K562 (cell line): ENCODE results near the gene MKLN1. TPM values are rescaled to one million over a fixed set of nuclear protein-coding genes. Genes with fewer than 3 reads are reported as not detected.

ENCODE experiments used
- ATAC-seq: fragments of 200-7000 bp; cut with Tn5 transposase; 3 replicates; pipeline ENCODE4 v1.9.1; 2020; ENCODE audit warnings: moderate library complexity
- BruUV-seq: library from RNA; stranded (reverse); fragments of 400-500 nt; replicated peaks from 2 replicates; lab custom pipeline; 2021; lab: Mats Ljungman, UMichigan
- CTCF ChIA-PET: fragments of 300-600 bp; formaldehyde crosslinking; extraction: SDS; loops from one replicate; lab custom pipeline; 2021; ENCODE audit warnings: low intra/inter-chr PET ratio; lab: Yijun Ruan, JAX
- POLR2A ChIA-PET: fragments of 300-600, 350-650 bp; sonication (Branson Sonifier 250); formaldehyde crosslinking; extraction: SDS; loops from one replicate; lab custom pipeline; 2021; ENCODE audit warnings: antibody characterized with exemption, inconsistent platforms; lab: Yijun Ruan, JAX
- DNase-seq, 4 experiments: peaks; one replicate each; pipeline versions ENCODE4 v3.0.0 to v3.0.0-alpha.2; 2011 to 2018; ENCODE audit warnings: low spot score in 3 of 4, mixed read lengths in 3 of 4; ENCODE audit errors: extremely low read depth in 1 of 4
- FAIRE-seq: peaks from 2 replicates; lab custom pipeline; 2011; peaks lifted over from hg19 to GRCh38; lab: Jason Lieb, UNC
- H2AFZ ChIP-seq: 2 replicates; pipeline ENCODE4 v1.6.0; 2011; ENCODE audit warnings: low read depth, low read length, control low read depth, inconsistent platforms
- H3K27ac ChIP-seq: fragments of 200-600 bp; 3 replicates; pipeline ENCODE4 v1.8.0; 2011; ENCODE audit warnings: low read depth, mild to moderate bottlenecking, control low read depth, inconsistent platforms, low read length, moderate library complexity, mixed read lengths; ENCODE audit errors: extremely low read depth
- H3K27me3 ChIP-seq, 2 experiments: fragments of 300-600 bp in 1 of 2; 2 replicates in 1 of 2; 3 replicates in 1 of 2; pipeline versions ENCODE4 v1.6.0 to v1.8.0; 2011; ENCODE audit warnings: inconsistent platforms in 2 of 2, low read length in 2 of 2, mild to moderate bottlenecking in 1 of 2, mixed read lengths in 1 of 2, moderate library complexity in 1 of 2; ENCODE audit not compliant: control insufficient read depth in 2 of 2, insufficient read depth in 2 of 2
- H3K36me3 ChIP-seq: fragments of 300-600 bp; 3 replicates; pipeline ENCODE4 v1.8.0; 2011; ENCODE audit warnings: mild to moderate bottlenecking, low read length, inconsistent platforms; ENCODE audit not compliant: control insufficient read depth, insufficient read depth
- H3K4me1 ChIP-seq, 2 experiments: fragments of 200-600 bp in 1 of 2; replicated peaks in 1 of 2; 2 replicates in 1 of 2; 3 replicates in 1 of 2; pipeline versions ENCODE4 v1.5.1 to v1.8.0; 2011; ENCODE audit warnings: inconsistent platforms in 2 of 2, low read length in 2 of 2, mild to moderate bottlenecking in 1 of 2, mixed read lengths in 1 of 2, moderate library complexity in 1 of 2; ENCODE audit not compliant: control insufficient read depth in 2 of 2, insufficient read depth in 2 of 2
- H3K4me2 ChIP-seq: 2 replicates; pipeline ENCODE4 v1.6.1; 2011; ENCODE audit warnings: low read length, control low read depth, inconsistent platforms, mixed read lengths; ENCODE audit not compliant: insufficient read depth
- H3K4me3 ChIP-seq: fragments of 200-600 bp; sonication (generic), shearing (Covaris generic); 2 replicates; pipeline ENCODE4 v1.5.1; 2016; ENCODE audit warnings: control low read depth, inconsistent platforms
- H3K79me2 ChIP-seq: fragments of 200-600 bp; 3 replicates; pipeline ENCODE4 v1.8.0; 2011; ENCODE audit warnings: low read length, inconsistent platforms; ENCODE audit not compliant: control insufficient read depth, insufficient read depth
- H3K9ac ChIP-seq, 2 experiments: 2 replicates each; pipeline versions ENCODE4 v1.6.0 to v1.6.1; 2011; ENCODE audit warnings: low read depth in 2 of 2, low read length in 2 of 2, control low read depth in 1 of 2, inconsistent platforms in 1 of 2, mild to moderate bottlenecking in 1 of 2, mixed read lengths in 1 of 2; ENCODE audit not compliant: insufficient read depth in 1 of 2
- H3K9me1 ChIP-seq: one replicate; pipeline ENCODE4 v1.6.0; 2011; ENCODE audit warnings: inconsistent platforms, mild to moderate bottlenecking, low read length, moderate library complexity; ENCODE audit not compliant: control insufficient read depth, insufficient read depth
- H3K9me3 ChIP-seq: replicated peaks from 2 replicates; pipeline ENCODE4 v1.5.1; 2011; ENCODE audit warnings: low read depth, low read length, inconsistent platforms; ENCODE audit not compliant: control insufficient read depth, insufficient read depth
- H4K20me1 ChIP-seq: replicated peaks from 2 replicates; pipeline ENCODE4 v1.6.1; 2011; ENCODE audit warnings: low read length, inconsistent platforms, mixed read lengths; ENCODE audit not compliant: control insufficient read depth, insufficient read depth
- ARID1B ChIP-seq: fragments of 450-650 bp; IDR thresholded peaks from 2 replicates; pipeline ENCODE4 v1.6.1; 2016; ENCODE audit warnings: antibody characterized with exemption, mild to moderate bottlenecking, inconsistent platforms
- CBFA2T3 ChIP-seq: fragments of 450-650 bp; IDR thresholded peaks from 2 replicates; pipeline ENCODE4 v1.6.1; 2017
- ERF ChIP-seq: fragments of 450-650 bp; formaldehyde crosslinking; IDR thresholded peaks from 2 replicates; pipeline ENCODE4 v1.4.0; 2020; ENCODE audit warnings: mild to moderate bottlenecking, mixed read lengths
- GABPB2 ChIP-seq: fragments of 250-450 bp; sonication (Bioruptor Pico); conservative IDR thresholded peaks from 2 replicates; pipeline ENCODE4 v1.5.1; 2021; ENCODE audit warnings: mild to moderate bottlenecking
- PPARD ChIP-seq: fragments of 250-450 bp; sonication (Bioruptor Pico); IDR thresholded peaks from 2 replicates; pipeline ENCODE4 v1.8.0; 2022; ENCODE audit warnings: inconsistent platforms, mild to moderate bottlenecking, moderate library complexity
- SMARCB1 ChIP-seq: IDR thresholded peaks from 2 replicates; pipeline ENCODE4 v1.6.1; 2011; ENCODE audit warnings: improper control_type of control experiment, low read depth; ENCODE audit not compliant: insufficient read length
- WGBS: fragments of 100-300 bp; shearing (Covaris generic); methylation state at CpG from one replicate; pipeline ENCODE4 v1.1.6; 2016; ENCODE audit warnings: low coverage, mixed read lengths; ENCODE audit not compliant: insufficient coverage; ENCODE audit errors: missing lambda C conversion rate; 5-methylcytosine and 5-hydroxymethylcytosine counted together
- in situ Hi-C: fragments of 300-500 bp; cut with MboI; formaldehyde crosslinking; loops from 4 replicates; pipeline ENCODE4 v1.15.0; 2018; ENCODE audit warnings: inconsistent platforms, mixed read lengths
- intact Hi-C: fragments of 100-400 bp; cut with micrococcal nuclease; formaldehyde crosslinking; loops from 2 replicates; pipeline ENCODE4 v1.14.2; 2022
- polyA plus RNA-seq, 8 experiments: library from polyadenylated mRNA; depleted of rRNA in 4 of 8; stranded (reverse) in 5 of 8; unstranded in 3 of 8; fragments of >200 nt; fragmentation: Nextera tagmentation in 2 of 8; fragmentation: Illumina TruSeq in 1 of 8; extraction: Ambion mirVana in 2 of 8; extraction: Trizol in 1 of 8; gene quantifications; 2 replicates each; pipeline versions ENCODE4 v1.2.1 to v1.2.3, GENCODE V29; 2011 to 2014; ENCODE audit warnings: inconsistent platforms in 1 of 8, missing spikeins in 1 of 8
- total RNA-seq, 7 experiments: library from RNA; depleted of rRNA in 6 of 7; stranded (reverse); fragments of >200 nt in 6 of 7; fragmentation: Illumina TruSeq in 2 of 7; extraction: Trizol in 2 of 7; gene quantifications; 2 replicates each; pipeline versions ENCODE4 v1.2.1 to v1.2.3, GENCODE V29; 2011 to 2021; ENCODE audit warnings: low replicate concordance in 1 of 7
- TF ChIP-seq, protein P1 (sequence below): fragments of 250-450 bp; sonication (Bioruptor Pico); IDR thresholded peaks from 2 replicates; pipeline ENCODE4 v1.5.0; 2021; ENCODE audit warnings: mild to moderate bottlenecking, moderate library complexity
- TF ChIP-seq, protein P2 (sequence below): fragments of 200-800 bp; sonication (Bioruptor generic); IDR thresholded peaks from 2 replicates; pipeline ENCODE4 v1.6.1; 2017; ENCODE audit warnings: missing genetic modification characterization, missing compliant biosample characterization
- TF ChIP-seq, protein P3 (sequence below): fragments of 450-650 bp; formaldehyde crosslinking; IDR thresholded peaks from 2 replicates; pipeline ENCODE4 v1.4.0; 2022; ENCODE audit warnings: mild to moderate bottlenecking, moderate library complexity
- TF ChIP-seq, protein P4 (sequence below): sonication (generic); formaldehyde crosslinking; IDR thresholded peaks from 2 replicates; pipeline ENCODE4 v1.8.0; 2022; ENCODE audit warnings: missing genetic modification reagents, mild to moderate bottlenecking, moderate library complexity, borderline replicate concordance
- TF ChIP-seq, protein P5 (sequence below): IDR thresholded peaks from 2 replicates; pipeline ENCODE4 v1.6.1; 2011; ENCODE audit warnings: borderline replicate concordance, low read depth, mild to moderate bottlenecking, moderate library complexity, low read length; ENCODE audit not compliant: insufficient read depth, poor library complexity, severe bottlenecking

The MKLN1 gene
- total and polyA plus RNA-seq, 9 of the 15 experiments (the other 6 are each of a cell fraction or from before 2014, with no cell fraction given) = 18.6 to 80.4 (median 56.0) TPM

DNA sequence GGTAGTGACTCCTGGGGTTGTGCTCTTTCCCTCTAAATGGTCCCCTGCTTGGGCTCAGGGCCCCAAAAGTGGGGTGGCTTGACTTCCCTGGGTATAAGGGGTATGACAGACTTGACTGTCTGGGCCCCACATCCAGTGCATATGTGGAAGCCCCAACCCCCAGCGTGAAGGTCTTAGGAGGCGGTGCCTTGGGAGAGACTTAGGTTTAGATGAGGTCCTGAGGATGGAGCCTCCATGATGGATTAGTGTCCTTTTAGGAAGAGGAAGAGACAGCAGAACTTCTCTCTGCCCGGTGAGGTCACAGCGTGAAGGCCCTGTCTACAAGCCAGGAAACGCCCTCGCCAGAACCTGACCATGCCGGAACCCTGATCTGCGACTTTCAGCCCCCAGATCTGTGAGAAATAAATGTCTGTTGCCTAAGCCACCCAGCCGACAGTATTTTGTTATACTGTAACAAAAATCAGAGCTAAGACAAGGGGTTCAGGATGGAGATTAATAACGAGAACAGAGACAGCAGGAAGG is 205.0 kb downstream of the MKLN1 start (continued):
- no peak for TF ChIP-seq GABPB2

DNA sequence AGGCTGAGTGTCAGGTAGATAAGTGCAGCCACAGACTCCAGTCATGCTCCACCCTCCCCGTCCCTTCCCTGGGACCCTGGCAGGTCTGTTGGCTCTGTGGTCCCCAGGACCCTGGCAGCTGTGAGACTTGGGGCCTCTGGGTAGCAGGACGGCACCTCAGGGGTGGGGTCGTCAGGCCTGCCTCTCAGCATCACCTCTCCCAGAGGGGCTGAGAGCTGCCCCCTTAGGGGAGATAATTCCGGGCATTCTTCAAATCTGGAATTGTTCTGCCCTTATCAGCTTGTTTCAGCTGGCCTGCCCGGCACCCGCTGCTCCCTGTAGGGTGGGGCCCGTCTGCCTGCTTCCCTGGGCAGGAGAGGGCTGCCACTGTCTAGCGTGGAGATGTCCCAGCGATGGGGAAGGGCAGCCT is 205.5 kb downstream of the MKLN1 start:
- 0% methylated on average over 9 of the region's 9 CpGs for WGBS
- ChIA-PET CTCF (no interaction called here), POLR2A (interaction anchor here (1.6 kb wide), 1 partner anchor 11 kb away, joined by 4 read pairs; no protein-coding TSS in a partner anchor)
- no peak overlapping the region for H3K27ac ChIP-seq
- no TSS peak for BruUV-seq
- no peak overlapping the region for H2AFZ ChIP-seq
- intact Hi-C loops (no loop called here), in situ Hi-C loops (no loop called here)
- H3K9ac ChIP-seq = no peak overlapping the region
- ATAC-seq (peak; percentile 30; the same call in 1 of the 3 replicates), DNase-seq (no peak), FAIRE-seq (no peak)
- peaks cover 6% of the 10 kb centered on the region for H4K20me1 ChIP-seq
- no peak overlapping the region for H3K4me3 ChIP-seq
- H3K27me3 ChIP-seq = peaks cover 40 to 79% of the 10 kb centered on the region in 2 experiments
- H3K4me1 ChIP-seq = peaks cover 0 to 5% of the 10 kb centered on the region in 2 experiments; a peak in 1 of 5 replicates
- H3K9me1 ChIP-seq = no peaks in the 10 kb centered on the region
- H3K9me3 ChIP-seq = no peaks in the 10 kb centered on the region
- no peaks in the 10 kb centered on the region for H3K79me2 ChIP-seq
- no peaks in the 10 kb centered on the region for H3K36me3 ChIP-seq
- H3K4me2 ChIP-seq = no peak overlapping the region
- TF ChIP-seq ARID1B = no peak
- TF ChIP-seq, protein P1, sequence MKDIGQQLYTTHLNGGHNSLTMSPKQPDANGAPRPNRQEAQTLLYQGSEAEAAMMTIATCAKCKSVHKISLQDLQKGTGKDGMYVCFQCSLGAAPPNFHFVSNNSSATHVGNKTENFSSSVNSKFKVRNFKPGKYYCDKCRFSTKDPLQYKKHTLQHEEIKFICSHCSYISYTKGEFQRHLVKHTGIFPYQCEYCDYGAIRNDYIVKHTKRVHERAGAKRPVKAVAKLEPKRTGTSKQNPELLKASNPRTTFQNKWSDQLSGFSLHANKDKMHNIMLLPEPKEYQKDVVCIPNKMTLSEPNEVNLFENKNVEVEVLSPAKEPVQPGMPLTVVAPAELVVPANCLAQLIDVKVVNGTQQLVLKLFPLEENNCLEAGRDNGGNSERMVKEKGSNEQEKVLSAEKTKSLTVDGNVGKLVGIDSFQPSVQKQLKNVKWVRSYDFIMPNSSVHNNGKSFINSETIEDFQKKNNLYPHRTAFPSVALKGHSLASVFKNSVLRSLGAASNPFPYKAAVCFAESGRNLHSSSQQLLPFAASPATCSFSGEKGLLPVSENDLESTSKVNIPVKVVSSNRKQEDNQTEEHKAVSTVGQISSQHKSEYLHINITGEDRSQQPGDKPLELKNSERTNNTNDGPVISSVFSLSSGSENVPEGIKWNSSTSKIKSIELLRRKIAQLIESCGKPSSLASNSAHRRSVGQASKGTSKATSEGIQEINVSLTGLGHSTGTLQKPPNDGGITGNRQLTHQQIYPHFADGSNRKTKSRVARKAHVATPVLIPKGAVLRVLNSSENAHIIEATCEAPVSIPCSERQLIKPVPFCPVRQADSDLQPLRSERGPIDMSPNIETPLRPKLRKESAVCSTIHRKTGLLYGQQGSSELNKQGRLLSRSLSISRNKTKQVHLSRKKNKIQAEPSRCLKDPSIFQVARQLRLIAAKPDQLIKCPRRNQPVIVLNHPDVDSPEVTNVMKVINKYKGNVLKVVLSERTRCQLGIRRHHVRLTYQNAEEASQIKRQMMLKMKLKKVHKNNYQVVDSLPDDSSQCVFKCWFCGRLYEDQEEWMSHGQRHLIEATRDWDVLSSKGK (CRISPR knock-in tag) = no peak
- TF ChIP-seq, protein P2, sequence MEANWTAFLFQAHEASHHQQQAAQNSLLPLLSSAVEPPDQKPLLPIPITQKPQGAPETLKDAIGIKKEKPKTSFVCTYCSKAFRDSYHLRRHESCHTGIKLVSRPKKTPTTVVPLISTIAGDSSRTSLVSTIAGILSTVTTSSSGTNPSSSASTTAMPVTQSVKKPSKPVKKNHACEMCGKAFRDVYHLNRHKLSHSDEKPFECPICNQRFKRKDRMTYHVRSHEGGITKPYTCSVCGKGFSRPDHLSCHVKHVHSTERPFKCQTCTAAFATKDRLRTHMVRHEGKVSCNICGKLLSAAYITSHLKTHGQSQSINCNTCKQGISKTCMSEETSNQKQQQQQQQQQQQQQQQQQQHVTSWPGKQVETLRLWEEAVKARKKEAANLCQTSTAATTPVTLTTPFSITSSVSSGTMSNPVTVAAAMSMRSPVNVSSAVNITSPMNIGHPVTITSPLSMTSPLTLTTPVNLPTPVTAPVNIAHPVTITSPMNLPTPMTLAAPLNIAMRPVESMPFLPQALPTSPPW (CRISPR knock-in tag) = 0 out of 2 replicates have a peak, but pooled peaks have one; percentile 16
- TF ChIP-seq, protein P3, sequence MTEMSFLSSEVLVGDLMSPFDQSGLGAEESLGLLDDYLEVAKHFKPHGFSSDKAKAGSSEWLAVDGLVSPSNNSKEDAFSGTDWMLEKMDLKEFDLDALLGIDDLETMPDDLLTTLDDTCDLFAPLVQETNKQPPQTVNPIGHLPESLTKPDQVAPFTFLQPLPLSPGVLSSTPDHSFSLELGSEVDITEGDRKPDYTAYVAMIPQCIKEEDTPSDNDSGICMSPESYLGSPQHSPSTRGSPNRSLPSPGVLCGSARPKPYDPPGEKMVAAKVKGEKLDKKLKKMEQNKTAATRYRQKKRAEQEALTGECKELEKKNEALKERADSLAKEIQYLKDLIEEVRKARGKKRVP (CRISPR knock-in tag) = no peak
- TF ChIP-seq, protein P4, sequence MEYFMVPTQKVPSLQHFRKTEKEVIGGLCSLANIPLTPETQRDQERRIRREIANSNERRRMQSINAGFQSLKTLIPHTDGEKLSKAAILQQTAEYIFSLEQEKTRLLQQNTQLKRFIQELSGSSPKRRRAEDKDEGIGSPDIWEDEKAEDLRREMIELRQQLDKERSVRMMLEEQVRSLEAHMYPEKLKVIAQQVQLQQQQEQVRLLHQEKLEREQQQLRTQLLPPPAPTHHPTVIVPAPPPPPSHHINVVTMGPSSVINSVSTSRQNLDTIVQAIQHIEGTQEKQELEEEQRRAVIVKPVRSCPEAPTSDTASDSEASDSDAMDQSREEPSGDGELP = peak; percentile 23; the same call in 1 of the 2 replicates
- TF ChIP-seq SMARCB1 = no peak
- TF ChIP-seq PPARD (CRISPR knock-in tag) = no peak
- TF ChIP-seq, protein P5, sequence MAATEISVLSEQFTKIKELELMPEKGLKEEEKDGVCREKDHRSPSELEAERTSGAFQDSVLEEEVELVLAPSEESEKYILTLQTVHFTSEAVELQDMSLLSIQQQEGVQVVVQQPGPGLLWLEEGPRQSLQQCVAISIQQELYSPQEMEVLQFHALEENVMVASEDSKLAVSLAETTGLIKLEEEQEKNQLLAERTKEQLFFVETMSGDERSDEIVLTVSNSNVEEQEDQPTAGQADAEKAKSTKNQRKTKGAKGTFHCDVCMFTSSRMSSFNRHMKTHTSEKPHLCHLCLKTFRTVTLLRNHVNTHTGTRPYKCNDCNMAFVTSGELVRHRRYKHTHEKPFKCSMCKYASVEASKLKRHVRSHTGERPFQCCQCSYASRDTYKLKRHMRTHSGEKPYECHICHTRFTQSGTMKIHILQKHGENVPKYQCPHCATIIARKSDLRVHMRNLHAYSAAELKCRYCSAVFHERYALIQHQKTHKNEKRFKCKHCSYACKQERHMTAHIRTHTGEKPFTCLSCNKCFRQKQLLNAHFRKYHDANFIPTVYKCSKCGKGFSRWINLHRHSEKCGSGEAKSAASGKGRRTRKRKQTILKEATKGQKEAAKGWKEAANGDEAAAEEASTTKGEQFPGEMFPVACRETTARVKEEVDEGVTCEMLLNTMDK = no peak
- TF ChIP-seq ERF (CRISPR knock-in tag) = no peak
- 0 out of 2 replicates have a peak, but pooled peaks have one; percentile 9 for TF ChIP-seq CBFA2T3
